ENCODE measurements around the gene SAMD1.

DNA sequence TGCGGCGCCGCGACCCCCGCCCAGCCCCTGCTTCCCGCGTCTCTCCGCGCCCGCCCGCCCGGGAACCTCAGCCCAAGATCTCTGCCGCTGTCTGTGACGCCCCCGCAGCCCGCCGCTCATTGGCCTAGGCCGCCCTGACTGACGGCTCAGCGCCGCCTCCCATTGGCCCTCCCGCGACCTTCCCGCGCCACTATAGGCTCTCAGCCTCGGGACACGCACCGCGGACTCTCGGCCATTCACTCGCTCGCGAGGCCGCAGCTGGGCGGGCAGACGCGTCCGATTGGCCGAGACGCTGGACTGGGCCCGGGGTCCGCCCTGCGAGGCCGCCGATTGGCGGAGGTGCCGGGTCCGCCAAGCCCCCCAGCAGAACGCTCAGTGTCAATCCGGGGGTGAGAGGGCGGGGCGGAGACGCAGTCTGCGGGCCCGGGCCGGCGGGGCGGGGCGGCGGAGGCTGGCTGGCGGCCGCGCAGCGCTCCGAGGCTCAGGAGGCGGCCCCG is 27.2 kb upstream of the SAMD1 start, which contains the start of gene PRKACA:
- TF ChIP-seq, protein P1, sequence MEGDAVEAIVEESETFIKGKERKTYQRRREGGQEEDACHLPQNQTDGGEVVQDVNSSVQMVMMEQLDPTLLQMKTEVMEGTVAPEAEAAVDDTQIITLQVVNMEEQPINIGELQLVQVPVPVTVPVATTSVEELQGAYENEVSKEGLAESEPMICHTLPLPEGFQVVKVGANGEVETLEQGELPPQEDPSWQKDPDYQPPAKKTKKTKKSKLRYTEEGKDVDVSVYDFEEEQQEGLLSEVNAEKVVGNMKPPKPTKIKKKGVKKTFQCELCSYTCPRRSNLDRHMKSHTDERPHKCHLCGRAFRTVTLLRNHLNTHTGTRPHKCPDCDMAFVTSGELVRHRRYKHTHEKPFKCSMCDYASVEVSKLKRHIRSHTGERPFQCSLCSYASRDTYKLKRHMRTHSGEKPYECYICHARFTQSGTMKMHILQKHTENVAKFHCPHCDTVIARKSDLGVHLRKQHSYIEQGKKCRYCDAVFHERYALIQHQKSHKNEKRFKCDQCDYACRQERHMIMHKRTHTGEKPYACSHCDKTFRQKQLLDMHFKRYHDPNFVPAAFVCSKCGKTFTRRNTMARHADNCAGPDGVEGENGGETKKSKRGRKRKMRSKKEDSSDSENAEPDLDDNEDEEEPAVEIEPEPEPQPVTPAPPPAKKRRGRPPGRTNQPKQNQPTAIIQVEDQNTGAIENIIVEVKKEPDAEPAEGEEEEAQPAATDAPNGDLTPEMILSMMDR (IDR thresholded peaks at IDR 0.05) = peak in 1 of 4 experiments; percentile 17
- TF ChIP-seq POLR2A (IDR thresholded peaks at IDR 0.05) (peak; percentile 59), POLR2AphosphoS5 (IDR thresholded peaks at IDR 0.05) (peak; percentile 91)

All from prostate gland (tissue), 2 donors.